Testis (tissue), 3 donors: ENCODE results near the gene NKIRAS1. TPM values are rescaled to one million over a fixed set of nuclear protein-coding genes. Genes with fewer than 3 reads are reported as not detected.
"Not testable (repeated sequence)": the region's sequence is repeated elsewhere in the genome, so short reads cannot be mapped to it uniquely, and the experiment has no call there.

Experiments
- DNase-seq: peaks from one replicate; pipeline ENCODE4 v3.0.0-alpha.2; 2019
- H3K27ac ChIP-seq, 2 donors: fragments of 200-600 bp; sonication (generic); one replicate each; pipeline ENCODE4 v1.5.1; 2019
- H3K27me3 ChIP-seq: fragments of 200-600 bp; sonication (generic); one replicate; pipeline ENCODE4 v1.5.1; 2019
- H3K36me3 ChIP-seq: fragments of 200-600 bp; sonication (generic); one replicate; pipeline ENCODE4 v1.5.1; 2017; ENCODE audit warnings: low read depth; ENCODE audit errors: missing control alignments
- H3K4me1 ChIP-seq: fragments of 200-600 bp; sonication (generic); one replicate; pipeline ENCODE4 v1.5.1; 2019
- H3K4me3 ChIP-seq, 2 donors: fragments of 200-600 bp; sonication (generic); one replicate each; pipeline ENCODE4 v1.5.1; 2017 to 2019
- H3K9me3 ChIP-seq: fragments of 200-600 bp; sonication (generic); one replicate; pipeline ENCODE4 v1.5.1; 2017
- POLR2A ChIP-seq: fragments of 450-650 bp; IDR thresholded peaks from one replicate; pipeline ENCODE4 v1.6.1; 2017; ENCODE audit warnings: antibody characterized with exemption, mild to moderate bottlenecking, moderate library complexity
- WGBS, 2 donors: methylation state at CpG; one replicate each; pipeline ENCODE4 v1.1.5; 2018; 5-methylcytosine and 5-hydroxymethylcytosine counted together
- intact Hi-C: fragments of 100-400 bp; cut with DNase I; formaldehyde crosslinking; loops from one replicate; pipeline ENCODE4 v1.15.1; 2023; ENCODE audit warnings: low total_unique reads
- polyA plus RNA-seq: library from polyadenylated mRNA; stranded (reverse); fragments of 350-450 nt; fragmentation: Illumina TruSeq; extraction: RNeasy Lipid Tissue Mini Kit (QIAGEN cat#74804); gene quantifications from one replicate; pipeline ENCODE4 v1.2.3, GENCODE V29; 2014; ENCODE audit warnings: low read depth, low replicate concordance; ENCODE audit not compliant: insufficient read depth
- total RNA-seq, 2 donors: library from RNA; depleted of rRNA; stranded (reverse); fragments of >200 nt; gene quantifications; one replicate each; pipeline ENCODE4 v1.2.3, GENCODE V29; 2016
- TF ChIP-seq, protein P1 (sequence below), 3 experiments: fragments of 450-650 bp in 2 of 3; fragments of 200-600 bp in 1 of 3; sonication (generic) in 1 of 3; IDR thresholded peaks; one replicate each; pipeline ENCODE4 v1.5.1; 2016 to 2019; ENCODE audit warnings: antibody characterized with exemption in 3 of 3, mild to moderate bottlenecking in 2 of 3, moderate library complexity in 1 of 3

NKIRAS1 gene
- total and polyA plus RNA-seq, 3 donors from 2014 or later: 35.0 to 41.1 (median 37.2) TPM

DNA sequence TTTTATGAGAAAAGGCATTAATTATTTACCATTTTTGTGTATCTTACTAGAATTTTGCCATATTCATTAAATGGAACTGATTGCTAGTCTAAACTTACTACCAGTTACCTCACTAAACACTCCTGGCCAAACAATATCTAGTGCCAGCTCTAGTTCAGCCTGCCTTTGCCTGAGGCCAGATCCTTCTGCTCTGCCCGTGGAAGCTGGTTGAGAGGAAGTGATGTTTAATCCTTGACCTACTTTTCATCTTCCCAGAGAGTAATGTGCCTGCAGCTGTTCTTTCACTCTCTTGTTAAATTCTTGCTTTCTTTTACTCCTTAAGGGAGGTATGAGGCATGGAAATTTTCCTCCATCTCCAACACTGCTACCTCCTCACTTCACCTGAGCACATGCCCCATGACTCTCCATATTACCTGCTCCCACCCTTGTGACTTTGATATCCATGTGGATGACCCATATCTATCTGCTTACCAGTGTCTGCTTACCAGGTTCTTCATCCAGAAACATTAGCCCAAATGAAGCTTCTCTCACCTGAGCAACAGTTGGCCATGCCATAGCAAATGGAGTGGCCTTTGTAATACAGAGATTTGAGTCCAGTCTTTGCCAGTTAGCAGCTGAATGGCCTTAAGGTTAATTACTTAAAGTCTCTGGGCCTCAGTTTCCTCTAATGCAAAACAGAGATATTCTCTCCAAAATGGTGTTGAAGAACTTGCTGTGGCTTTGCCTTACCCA is 57.6 kb downstream of the NKIRAS1 start:
- Histone ChIP-seq H3K4me1 (peaks cover 39% of the 10 kb centered on the region), H3K27me3 (no peaks in the 10 kb centered on the region), H3K27ac (peak overlapping the region; percentile 57 to 70)

DNA sequence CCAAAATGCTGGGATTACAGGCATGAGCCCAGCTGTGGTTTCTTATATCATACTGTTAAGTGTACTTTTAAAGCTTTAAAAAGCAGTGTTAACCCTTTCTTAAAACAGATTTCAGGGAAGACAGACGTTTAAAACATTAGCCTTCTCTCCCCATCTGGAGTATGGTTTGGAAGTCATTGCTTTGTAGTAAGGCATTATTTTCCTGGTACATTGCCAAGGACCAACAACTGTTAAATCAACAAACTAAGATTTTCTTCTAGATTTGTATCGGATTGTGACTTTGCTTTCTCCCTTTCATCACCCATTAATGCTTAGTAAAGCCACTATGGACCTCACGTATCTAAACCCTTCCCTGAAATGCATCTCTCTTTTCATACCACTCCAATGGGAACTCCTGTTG is 60.5 kb downstream of the NKIRAS1 start:
- intact Hi-C loops: no loop called here
- TF ChIP-seq, protein P1, sequence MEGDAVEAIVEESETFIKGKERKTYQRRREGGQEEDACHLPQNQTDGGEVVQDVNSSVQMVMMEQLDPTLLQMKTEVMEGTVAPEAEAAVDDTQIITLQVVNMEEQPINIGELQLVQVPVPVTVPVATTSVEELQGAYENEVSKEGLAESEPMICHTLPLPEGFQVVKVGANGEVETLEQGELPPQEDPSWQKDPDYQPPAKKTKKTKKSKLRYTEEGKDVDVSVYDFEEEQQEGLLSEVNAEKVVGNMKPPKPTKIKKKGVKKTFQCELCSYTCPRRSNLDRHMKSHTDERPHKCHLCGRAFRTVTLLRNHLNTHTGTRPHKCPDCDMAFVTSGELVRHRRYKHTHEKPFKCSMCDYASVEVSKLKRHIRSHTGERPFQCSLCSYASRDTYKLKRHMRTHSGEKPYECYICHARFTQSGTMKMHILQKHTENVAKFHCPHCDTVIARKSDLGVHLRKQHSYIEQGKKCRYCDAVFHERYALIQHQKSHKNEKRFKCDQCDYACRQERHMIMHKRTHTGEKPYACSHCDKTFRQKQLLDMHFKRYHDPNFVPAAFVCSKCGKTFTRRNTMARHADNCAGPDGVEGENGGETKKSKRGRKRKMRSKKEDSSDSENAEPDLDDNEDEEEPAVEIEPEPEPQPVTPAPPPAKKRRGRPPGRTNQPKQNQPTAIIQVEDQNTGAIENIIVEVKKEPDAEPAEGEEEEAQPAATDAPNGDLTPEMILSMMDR (IDR thresholded peaks at IDR 0.05): no peak
- TF ChIP-seq POLR2A: no peak
- no peak for DNase-seq
- WGBS, 2 donors: 56% methylated on average over 3 of the region's 3 CpGs
- no peaks in the 10 kb centered on the region for H3K27me3 ChIP-seq
- H3K4me1 ChIP-seq: peaks cover 33% of the 10 kb centered on the region
- H3K4me3 ChIP-seq: no peak overlapping the region
- H3K27ac ChIP-seq: no peak overlapping the region
- no peaks in the 10 kb centered on the region for H3K9me3 ChIP-seq
- H3K36me3 ChIP-seq: no peaks in the 10 kb centered on the region

More for the DNA sequence above, 57.6 kb downstream of the NKIRAS1 start:
- intact Hi-C loops: no loop called here
- no peak for TF ChIP-seq POLR2A
- TF ChIP-seq, protein P1 (IDR thresholded peaks at IDR 0.05): no peak
- H3K36me3 ChIP-seq: no peaks in the 10 kb centered on the region
- peak; percentile 45 for DNase-seq
- 8 to 28% methylated on average over 1 of the region's 1 CpG for WGBS, 2 donors
- no peak overlapping the region for H3K4me3 ChIP-seq
- no peaks in the 10 kb centered on the region for H3K9me3 ChIP-seq

GRCh38 chr3:23849462-23849861 is 67.3 kb downstream of the NKIRAS1 start:
- H3K36me3 ChIP-seq, H3K4me1 ChIP-seq, H3K9me3 ChIP-seq, H3K4me3 ChIP-seq, DNase-seq, H3K27me3 ChIP-seq, intact Hi-C loops, H3K27ac ChIP-seq: not testable (repeated sequence)
- 83 to 91% methylated on average over 2 of the region's 2 CpGs for WGBS, 2 donors

DNA sequence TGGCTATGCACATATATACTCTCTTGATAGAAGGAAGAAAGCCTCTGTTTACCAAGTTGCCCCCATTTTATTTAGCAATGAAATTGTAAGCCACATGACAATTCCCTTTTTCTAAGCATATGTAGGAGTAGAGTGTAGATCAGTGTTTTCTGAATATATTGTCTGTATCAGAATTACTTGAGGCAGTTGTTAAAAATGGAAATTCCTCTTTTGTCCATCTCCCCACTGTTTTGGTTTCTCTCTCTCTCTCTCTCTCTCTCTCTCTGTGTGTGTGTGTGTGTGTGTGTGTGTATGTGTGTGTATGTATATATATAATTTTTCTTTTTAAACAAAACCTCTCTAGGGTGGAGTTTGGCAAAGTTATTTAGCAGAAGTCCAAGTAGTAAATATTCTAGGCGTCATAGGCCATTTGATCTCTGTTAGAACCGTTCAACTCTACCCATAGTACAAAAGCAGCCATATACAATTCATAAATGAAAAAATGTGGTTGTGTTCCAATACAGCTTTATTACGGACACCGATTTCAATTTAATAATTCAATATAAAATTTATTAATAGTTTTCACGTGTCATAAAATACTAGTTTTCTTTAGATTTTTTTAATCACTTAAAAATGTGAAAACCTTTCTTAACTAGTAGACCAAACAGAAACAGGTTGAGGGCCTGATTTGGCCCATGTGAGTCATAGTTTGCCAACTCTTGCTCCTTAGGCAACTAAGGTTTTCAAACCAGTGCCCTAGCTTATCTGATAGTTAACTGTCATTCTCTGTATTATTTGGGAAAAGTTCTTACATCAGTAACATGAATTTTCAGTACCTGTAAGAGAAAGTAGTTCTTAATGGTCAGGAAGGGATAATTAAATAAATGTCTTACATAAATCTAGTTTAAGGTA is 71.2 kb downstream of the NKIRAS1 start:
- DNase-seq: no peak
- Histone ChIP-seq H3K4me1 (no peaks in the 10 kb centered on the region), H3K27me3 (no peaks in the 10 kb centered on the region), H3K4me3 (no peak overlapping the region), H3K9me3 (no peaks in the 10 kb centered on the region), H3K27ac (no peak overlapping the region), H3K36me3 (no peaks in the 10 kb centered on the region)
- 77 to 93% methylated on average over 5 of the region's 5 CpGs for WGBS, 2 donors
- TF ChIP-seq POLR2A: no peak
- TF ChIP-seq, protein P1 (IDR thresholded peaks at IDR 0.05): no peak
- intact Hi-C loops: no loop called here

DNA sequence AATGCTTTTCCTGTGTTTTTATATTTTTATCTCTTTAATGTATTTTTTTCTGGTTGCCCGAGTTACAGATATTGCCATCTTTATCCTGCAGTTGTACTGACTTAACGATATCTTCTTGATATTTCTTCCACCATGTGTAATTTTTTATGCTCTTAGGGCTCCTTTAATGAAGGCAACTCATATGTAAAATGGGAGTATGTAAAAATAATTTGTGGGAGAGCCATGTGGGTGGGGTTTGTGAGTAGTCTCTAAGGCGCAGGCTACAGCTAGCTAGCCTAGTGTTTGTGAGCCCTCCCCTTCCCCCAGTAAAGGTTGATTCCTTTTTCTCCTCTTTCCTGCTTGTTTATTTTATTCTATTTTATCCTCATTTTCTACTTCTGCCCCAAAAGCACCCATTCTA is 72.9 kb downstream of the NKIRAS1 start:
- TF ChIP-seq, protein P1 (IDR thresholded peaks at IDR 0.05): no peak
- TF ChIP-seq POLR2A: no peak
- Histone ChIP-seq H3K9me3 (no peaks in the 10 kb centered on the region), H3K36me3 (no peaks in the 10 kb centered on the region), H3K27me3 (no peaks in the 10 kb centered on the region), H3K27ac (no peak overlapping the region), H3K4me3 (no peak overlapping the region), H3K4me1 (no peaks in the 10 kb centered on the region)
- intact Hi-C loops: no loop called here
- 80 to 88% methylated on average over 3 of the region's 3 CpGs for WGBS, 2 donors
- no peak for DNase-seq
